ENCODE results near the gene CDH4. TPM values are rescaled to one million over a fixed set of nuclear protein-coding genes. Genes with fewer than 3 reads are reported as not detected.

CDH4 gene
- total RNA-seq, 4 donors from 2014 or later: 0.13 to 0.38 (median 0.21) TPM; not detected in 1

- Histone ChIP-seq H3K27me3 (peaks cover 0 to 23% (median 0%) of the 10 kb centered on the region in 4 donors), H3K27ac (no peak overlapping the region), H3K36me3 (no peaks in the 10 kb centered on the region), H3K4me3 (no peak overlapping the region), H3K9me3 (no peaks in the 10 kb centered on the region), H3K4me1 (no peaks in the 10 kb centered on the region)
- no peak for DNase-seq
- WGBS, 2 donors: 64 to 84% methylated on average over 10 of the region's 10 CpGs
- TF ChIP-seq CTCF (IDR thresholded peaks at IDR 0.05) (no peak), POLR2A (IDR thresholded peaks at IDR 0.05) (no peak)
- intact Hi-C loops (cut with DNase I): no loop called here
Observed at GRCh38 chr20:61223121-61223520, 28.9 kb upstream of the CDH4 start.

- WGBS, 2 donors: 80 to 92% methylated on average over 7 to 8 of the region's 9 CpGs
- H3K4me3 ChIP-seq: no peak overlapping the region
- intact Hi-C loops (cut with DNase I): no loop called here
- no peaks in the 10 kb centered on the region for H3K9me3 ChIP-seq
- no peaks in the 10 kb centered on the region for H3K4me1 ChIP-seq
- no peaks in the 10 kb centered on the region for H3K36me3 ChIP-seq
- TF ChIP-seq POLR2A (IDR thresholded peaks at IDR 0.05) (no peak), CTCF (IDR thresholded peaks at IDR 0.05) (no peak)
- no peak for DNase-seq
- no peak overlapping the region for H3K27ac ChIP-seq
- H3K27me3 ChIP-seq: peaks cover 0 to 22% (median 0%) of the 10 kb centered on the region in 4 donors
Observed at GRCh38 chr20:61230166-61230565, 21.9 kb upstream of the CDH4 start.

- intact Hi-C loops (cut with DNase I): no loop called here
- no peak for TF ChIP-seq POLR2A (IDR thresholded peaks at IDR 0.05)
- no peak for TF ChIP-seq CTCF (IDR thresholded peaks at IDR 0.05)
- Histone ChIP-seq H3K27ac (no peak overlapping the region), H3K27me3 (peaks cover 0 to 40% (median 0%) of the 10 kb centered on the region in 4 donors), H3K36me3 (no peaks in the 10 kb centered on the region), H3K4me1 (no peaks in the 10 kb centered on the region), H3K4me3 (no peak overlapping the region), H3K9me3 (no peaks in the 10 kb centered on the region)
- DNase-seq: no peak
- WGBS, 2 donors: 90 to 95% methylated on average over 6 to 7 of the region's 7 CpGs
Observed at GRCh38 chr20:61233590-61233989, 18.5 kb upstream of the CDH4 start.

GRCh38 chr20:61234224-61234890 is 17.7 kb upstream of the CDH4 start:
- Histone ChIP-seq H3K27me3 (peaks cover 0 to 40% (median 0%) of the 10 kb centered on the region in 4 donors), H3K9me3 (no peaks in the 10 kb centered on the region), H3K4me3 (no peak overlapping the region), H3K4me1 (no peaks in the 10 kb centered on the region), H3K27ac (no peak overlapping the region), H3K36me3 (no peaks in the 10 kb centered on the region)
- 53 to 63% methylated on average over 11 of the region's 11 CpGs for WGBS, 2 donors
- no peak for TF ChIP-seq CTCF (IDR thresholded peaks at IDR 0.05)
- TF ChIP-seq POLR2A (IDR thresholded peaks at IDR 0.05): no peak
- intact Hi-C loops (cut with DNase I): no loop called here
- no peak for DNase-seq

- Histone ChIP-seq H3K36me3 (no peaks in the 10 kb centered on the region), H3K27me3 (peaks cover 0 to 50% (median 0%) of the 10 kb centered on the region in 4 donors), H3K9me3 (peaks cover 0 to 16% (median 6%) of the 10 kb centered on the region in 3 donors), H3K4me3 (no peak overlapping the region), H3K4me1 (no peaks in the 10 kb centered on the region), H3K27ac (no peak overlapping the region)
- 38 to 57% methylated on average over 4 of the region's 4 CpGs for WGBS, 2 donors
- no peak for DNase-seq
- intact Hi-C loops (cut with DNase I): no loop called here
- TF ChIP-seq POLR2A (IDR thresholded peaks at IDR 0.05): no peak
- no peak for TF ChIP-seq CTCF (IDR thresholded peaks at IDR 0.05)
Observed at GRCh38 chr20:61236713-61237112, 15.3 kb upstream of the CDH4 start.
